K562 treated with DMSO at 1 percent for 12 hours (cell line): ENCODE data around the gene NDRG4. TPM values are rescaled to one million over a fixed set of nuclear protein-coding genes. Genes with fewer than 3 reads are reported as not detected.

Experiments used
- total RNA-seq: library from RNA; unstranded; fragments of 300-600 nt; gene quantifications from 2 replicates; pipeline ENCODE4 v1.2.3, GENCODE V29; 2022; ENCODE audit not compliant: insufficient read depth

NDRG4 gene
- total RNA-seq = not detected in 2 replicates

GRCh38 chr16:58499615-58500351, at the start of gene NDRG4:
TSS of gene NDRG4 (plus strand) at chr16:58500143. CDS start at chr16:58500249, 106 bp downstream.

GRCh38 chr16:58515125-58515870, 15.4 kb downstream of the NDRG4 start, which contains the start of gene SETD6:
TSS of gene SETD6 (plus strand) at chr16:58515517. CDS start at chr16:58515538, 21 bp downstream.

Other genes starting within 250 kb of the NDRG4 start
- not detected in 2 replicates for gene PRSS54, start 205.1 kb upstream of the NDRG4 start, total RNA-seq
- 9.9 and 16.7 TPM in 2 replicates for gene GINS3, start 107.7 kb upstream of the NDRG4 start, total RNA-seq
- gene SETD6, start 15.4 kb downstream of the NDRG4 start, total RNA-seq = 8.7 and 11.4 TPM in 2 replicates
- gene CNOT1, start 129.7 kb downstream of the NDRG4 start, total RNA-seq = 52.3 and 157 TPM in 2 replicates
- gene SLC38A7, start 184.6 kb downstream of the NDRG4 start, total RNA-seq = 3.4 and 8.7 TPM in 2 replicates
- gene GOT2, start 234.2 kb downstream of the NDRG4 start, total RNA-seq = 60.9 and 113 TPM in 2 replicates